Measurements from ENCODE around the gene SLC7A6. TPM values are rescaled to one million over a fixed set of nuclear protein-coding genes. Genes with fewer than 3 reads are reported as not detected.

The SLC7A6 gene
- total and polyA plus RNA-seq, 2 of the 13 experiments (the other 11 are each of a cell fraction or from before 2014, with no cell fraction given): 35.8 to 70.8 TPM

DNA sequence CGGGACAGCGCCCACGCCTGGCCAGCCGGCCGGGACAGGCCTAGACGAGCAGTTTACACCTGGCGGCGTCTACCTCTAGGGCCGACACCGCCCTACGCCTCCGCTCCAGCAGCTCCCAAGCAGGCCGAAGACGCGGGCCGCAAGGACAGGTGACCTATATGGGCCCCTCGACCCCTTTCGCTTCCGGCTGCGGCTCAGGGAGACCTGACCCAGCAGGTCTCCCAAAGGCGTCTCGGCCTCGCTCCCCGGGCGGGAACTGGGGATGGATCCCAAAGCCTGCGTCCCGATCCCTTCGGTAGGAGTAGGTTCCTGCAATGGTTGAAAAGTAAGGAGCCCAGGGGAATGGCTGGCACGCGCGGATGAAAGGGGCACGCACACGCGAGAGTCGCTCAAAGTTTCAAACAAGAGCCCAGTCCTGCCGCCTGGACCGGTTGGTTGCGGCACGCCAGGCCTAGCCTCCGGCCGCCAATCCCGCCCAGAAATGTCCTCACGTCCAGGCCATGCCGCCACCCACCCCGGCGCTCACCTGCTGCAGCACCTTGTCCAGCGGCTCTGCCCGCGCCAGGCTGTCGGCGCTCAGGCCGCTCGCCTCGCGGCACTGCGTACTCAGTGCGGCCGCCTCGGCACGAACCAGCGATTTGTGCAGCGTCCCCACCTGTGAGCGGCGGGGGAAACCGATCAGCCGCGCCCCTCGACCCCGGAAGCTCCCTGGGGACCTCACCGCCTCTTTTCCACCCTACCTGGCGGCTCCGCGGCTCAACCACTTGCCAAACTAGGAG, 29.0 kb upstream of the SLC7A6 start (continued):
- TF ChIP-seq GRHL1 (CRISPR knock-in tag; conservative IDR thresholded peaks at IDR 0.05) (no peak), ATF7-NPFF (CRISPR knock-in tag; IDR thresholded peaks at IDR 0.05; ENCODE audit: low read depth) (peak; percentile 8; the same call in 1 of the 2 replicates), PAF1 (CRISPR knock-in tag; IDR thresholded peaks at IDR 0.05) (no peak), ZNF326 (CRISPR knock-in tag; IDR thresholded peaks at IDR 0.05; ENCODE audit: borderline replicate concordance) (no peak), AGO2 (optimal IDR thresholded peaks at IDR 0.05; ENCODE audit: low read depth, low read length) (peak; percentile 95), ZNF574 (CRISPR knock-in tag; IDR thresholded peaks at IDR 0.05) (peak; percentile 42), TGIF2 (CRISPR knock-in tag; IDR thresholded peaks at IDR 0.05) (peak; percentile 7; the same call in 1 of the 2 replicates), CREM (IDR thresholded peaks at IDR 0.05) (no peak), CREM (CRISPR knock-in tag; IDR thresholded peaks at IDR 0.05) (no peak), TFE3 (CRISPR knock-in tag; IDR thresholded peaks at IDR 0.05) (0 out of 2 replicates have a peak, but pooled peaks have one; percentile 7), ZNF672 (CRISPR knock-in tag; IDR thresholded peaks at IDR 0.05) (no peak), ZNF143 (CRISPR knock-in tag; IDR thresholded peaks at IDR 0.05) (no peak), KDM3A (CRISPR knock-in tag; IDR thresholded peaks at IDR 0.05; ENCODE audit: low read depth) (no peak), ZNF337 (CRISPR knock-in tag; IDR thresholded peaks at IDR 0.05; ENCODE audit: borderline replicate concordance, low read depth) (0 out of 2 replicates have a peak, but pooled peaks have one; percentile 4), HDAC1 (CRISPR knock-in tag; IDR thresholded peaks at IDR 0.05) (0 out of 2 replicates have a peak, but pooled peaks have one; percentile 50)
- TF ChIP-seq, protein P1, sequence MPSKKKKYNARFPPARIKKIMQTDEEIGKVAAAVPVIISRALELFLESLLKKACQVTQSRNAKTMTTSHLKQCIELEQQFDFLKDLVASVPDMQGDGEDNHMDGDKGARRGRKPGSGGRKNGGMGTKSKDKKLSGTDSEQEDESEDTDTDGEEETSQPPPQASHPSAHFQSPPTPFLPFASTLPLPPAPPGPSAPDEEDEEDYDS (CRISPR knock-in tag; IDR thresholded peaks at IDR 0.05): no peak
- TF ChIP-seq, protein P2, sequence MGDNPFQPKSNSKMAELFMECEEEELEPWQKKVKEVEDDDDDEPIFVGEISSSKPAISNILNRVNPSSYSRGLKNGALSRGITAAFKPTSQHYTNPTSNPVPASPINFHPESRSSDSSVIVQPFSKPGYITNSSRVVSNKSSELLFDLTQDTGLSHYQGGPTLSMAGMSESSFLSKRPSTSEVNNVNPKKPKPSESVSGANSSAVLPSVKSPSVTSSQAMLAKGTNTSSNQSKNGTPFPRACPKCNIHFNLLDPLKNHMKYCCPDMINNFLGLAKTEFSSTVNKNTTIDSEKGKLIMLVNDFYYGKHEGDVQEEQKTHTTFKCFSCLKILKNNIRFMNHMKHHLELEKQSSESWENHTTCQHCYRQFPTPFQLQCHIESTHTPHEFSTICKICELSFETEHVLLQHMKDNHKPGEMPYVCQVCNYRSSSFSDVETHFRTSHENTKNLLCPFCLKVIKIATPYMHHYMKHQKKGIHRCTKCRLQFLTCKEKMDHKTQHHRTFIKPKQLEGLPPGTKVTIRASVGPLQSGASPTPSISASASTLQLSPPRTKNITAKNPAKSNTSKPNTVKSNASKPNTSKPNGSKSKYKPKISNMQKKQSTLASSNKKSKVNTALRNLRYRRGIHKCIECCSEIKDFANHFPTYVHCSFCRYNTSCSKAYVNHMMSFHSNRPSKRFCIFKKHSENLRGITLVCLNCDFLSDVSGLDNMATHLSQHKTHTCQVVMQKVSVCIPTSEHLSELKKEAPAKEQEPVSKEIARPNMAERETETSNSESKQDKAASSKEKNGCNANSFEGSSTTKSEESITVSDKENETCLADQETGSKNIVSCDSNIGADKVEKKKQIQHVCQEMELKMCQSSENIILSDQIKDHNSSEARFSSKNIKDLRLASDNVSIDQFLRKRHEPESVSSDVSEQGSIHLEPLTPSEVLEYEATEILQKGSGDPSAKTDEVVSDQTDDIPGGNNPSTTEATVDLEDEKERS (CRISPR knock-in tag; IDR thresholded peaks at IDR 0.05): no peak
